ENCODE measurements around the gene RIF1.

The RIF1 gene, protein sequence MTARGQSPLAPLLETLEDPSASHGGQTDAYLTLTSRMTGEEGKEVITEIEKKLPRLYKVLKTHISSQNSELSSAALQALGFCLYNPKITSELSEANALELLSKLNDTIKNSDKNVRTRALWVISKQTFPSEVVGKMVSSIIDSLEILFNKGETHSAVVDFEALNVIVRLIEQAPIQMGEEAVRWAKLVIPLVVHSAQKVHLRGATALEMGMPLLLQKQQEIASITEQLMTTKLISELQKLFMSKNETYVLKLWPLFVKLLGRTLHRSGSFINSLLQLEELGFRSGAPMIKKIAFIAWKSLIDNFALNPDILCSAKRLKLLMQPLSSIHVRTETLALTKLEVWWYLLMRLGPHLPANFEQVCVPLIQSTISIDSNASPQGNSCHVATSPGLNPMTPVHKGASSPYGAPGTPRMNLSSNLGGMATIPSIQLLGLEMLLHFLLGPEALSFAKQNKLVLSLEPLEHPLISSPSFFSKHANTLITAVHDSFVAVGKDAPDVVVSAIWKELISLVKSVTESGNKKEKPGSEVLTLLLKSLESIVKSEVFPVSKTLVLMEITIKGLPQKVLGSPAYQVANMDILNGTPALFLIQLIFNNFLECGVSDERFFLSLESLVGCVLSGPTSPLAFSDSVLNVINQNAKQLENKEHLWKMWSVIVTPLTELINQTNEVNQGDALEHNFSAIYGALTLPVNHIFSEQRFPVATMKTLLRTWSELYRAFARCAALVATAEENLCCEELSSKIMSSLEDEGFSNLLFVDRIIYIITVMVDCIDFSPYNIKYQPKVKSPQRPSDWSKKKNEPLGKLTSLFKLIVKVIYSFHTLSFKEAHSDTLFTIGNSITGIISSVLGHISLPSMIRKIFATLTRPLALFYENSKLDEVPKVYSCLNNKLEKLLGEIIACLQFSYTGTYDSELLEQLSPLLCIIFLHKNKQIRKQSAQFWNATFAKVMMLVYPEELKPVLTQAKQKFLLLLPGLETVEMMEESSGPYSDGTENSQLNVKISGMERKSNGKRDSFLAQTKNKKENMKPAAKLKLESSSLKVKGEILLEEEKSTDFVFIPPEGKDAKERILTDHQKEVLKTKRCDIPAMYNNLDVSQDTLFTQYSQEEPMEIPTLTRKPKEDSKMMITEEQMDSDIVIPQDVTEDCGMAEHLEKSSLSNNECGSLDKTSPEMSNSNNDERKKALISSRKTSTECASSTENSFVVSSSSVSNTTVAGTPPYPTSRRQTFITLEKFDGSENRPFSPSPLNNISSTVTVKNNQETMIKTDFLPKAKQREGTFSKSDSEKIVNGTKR (N-terminal part only)

DNA sequence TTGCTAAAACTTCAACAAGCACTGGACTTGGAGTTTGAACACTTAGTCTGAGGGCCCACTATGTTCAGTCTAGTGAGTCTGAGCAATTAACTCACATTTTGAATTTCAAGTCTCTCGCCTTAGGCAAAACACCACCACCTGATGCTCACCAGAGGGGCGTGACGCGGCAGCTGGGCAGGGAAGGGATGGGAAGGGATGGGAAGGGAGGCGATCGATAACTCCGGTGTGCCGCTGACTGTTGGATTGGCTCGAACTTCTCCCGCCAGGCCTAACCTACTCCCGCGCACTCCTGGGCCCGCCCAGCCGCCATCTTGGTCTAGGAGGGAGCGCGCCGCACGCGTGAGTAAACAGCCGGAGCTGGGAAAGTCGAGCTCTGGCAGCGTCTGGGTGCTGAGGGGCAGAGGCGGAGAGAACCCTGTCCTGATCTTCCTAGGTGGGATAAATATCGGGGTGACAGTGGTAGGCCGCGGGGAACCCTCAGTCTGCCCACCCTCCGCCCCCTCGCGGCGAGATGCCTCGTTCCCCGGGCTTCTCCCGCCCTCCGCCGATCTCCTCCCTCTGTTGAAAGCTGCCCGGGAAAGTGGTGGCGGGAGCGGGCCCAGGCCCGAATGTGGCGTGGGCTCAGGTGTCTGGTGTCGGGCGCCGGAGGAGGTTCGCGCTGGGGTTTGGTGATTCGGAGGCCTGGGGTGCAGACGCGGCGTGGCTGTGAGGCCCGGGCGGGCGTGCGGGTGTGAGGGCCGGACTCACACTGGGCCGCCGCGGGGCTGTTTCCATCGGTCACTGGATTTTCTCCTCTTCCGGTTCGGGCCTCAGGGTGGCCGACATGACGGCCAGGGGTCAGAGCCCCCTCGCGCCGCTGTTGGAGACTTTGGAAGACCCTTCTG lies at the start of gene RIF1:
RIF1 (plus strand) TSS at position 302 of the 884 bp plus-strand sequence; CDS start at position 824, 522 bp downstream.
- peak; percentile 91 for DNase-seq (ENCODE audit: low spot score)

DNA sequence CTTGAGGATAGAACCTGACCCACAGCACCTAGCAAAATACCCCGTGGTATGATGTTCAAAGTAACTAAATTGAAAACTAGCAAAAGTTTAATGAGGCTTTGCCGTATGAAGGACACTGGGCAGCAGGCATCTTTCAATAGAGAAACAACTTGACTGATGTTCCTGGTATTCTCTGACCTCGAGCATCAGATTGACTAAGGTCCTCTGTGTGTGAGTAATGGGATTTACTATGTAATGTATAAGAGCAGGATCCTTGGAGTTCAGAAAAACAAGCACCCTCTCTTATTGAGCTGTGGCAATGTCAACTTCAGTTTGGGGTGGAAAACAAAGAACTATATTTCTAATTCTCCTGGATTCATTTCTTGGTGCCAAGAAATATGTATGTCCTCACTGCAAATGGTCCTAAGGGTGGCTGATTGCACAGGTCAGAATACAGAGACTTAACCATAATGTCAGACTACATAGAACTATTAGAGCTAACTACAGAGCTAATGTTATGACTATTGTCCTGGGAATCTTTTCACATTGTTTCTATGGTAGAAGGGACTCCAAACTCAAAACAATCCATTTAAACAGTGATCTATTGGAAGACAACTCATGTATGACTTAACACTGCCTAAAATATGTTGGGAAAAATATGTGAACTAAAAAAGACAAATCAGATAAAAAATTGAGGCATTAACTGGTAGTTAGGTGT lies 47.9 kb upstream of the RIF1 start:
- DNase-seq (ENCODE audit: low spot score): no peak

DNA sequence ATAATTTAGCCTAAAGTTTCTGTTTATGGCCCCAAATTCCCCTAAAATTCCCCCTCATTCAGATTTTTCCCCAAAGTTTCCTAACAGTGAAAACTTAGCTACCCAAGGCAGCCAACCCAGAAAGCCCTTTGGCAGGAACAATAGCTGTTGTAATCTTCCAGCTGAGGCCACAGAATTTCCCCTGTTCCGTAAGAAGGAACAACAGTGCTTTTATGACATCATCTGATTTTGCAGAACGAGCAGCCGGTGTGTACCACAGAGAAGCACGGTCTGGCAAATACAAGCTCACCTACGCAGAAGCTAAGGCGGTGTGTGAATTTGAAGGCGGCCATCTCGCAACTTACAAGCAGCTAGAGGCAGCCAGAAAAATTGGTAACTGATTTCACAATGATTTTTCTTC lies 46.0 kb upstream of the RIF1 start:
- no peak for DNase-seq (ENCODE audit: low spot score)

DNA sequence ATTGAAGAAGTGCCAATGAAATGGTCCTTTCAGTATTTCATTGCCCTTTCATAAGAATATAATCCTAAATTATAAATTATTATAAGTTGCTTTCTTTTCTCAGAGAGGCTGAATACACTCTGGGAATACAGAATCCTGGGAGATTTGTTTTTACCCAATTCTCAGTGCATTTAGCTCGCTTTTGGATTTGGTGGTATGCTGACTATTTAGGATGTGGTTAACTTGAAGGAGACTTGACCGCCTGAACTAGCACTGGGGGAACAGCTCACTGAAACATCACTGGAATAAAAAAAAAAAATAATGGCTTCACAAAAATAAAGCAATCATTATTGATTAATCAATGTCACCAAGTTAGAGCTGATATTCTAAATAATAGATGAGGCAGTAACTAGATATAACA lies 42.1 kb upstream of the RIF1 start:
- DNase-seq (ENCODE audit: low spot score): no peak

DNA sequence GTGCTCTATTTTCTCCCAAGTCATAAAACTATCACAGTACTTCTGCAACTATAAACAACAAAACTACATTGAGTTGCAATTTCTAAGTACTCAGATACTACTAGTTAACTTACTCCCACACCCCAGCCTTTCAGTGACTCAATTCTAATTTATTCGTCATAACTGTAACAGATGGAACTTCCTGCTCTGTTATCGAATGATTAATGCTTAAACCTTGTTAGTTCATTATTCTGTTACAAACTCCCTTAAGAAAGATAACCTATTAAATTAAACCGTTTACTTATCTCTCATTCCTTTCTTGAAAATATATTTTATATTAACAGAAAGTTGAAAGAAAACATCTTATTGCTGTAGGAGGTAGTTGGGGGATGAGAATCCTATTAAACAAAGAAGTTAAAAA lies 35.3 kb upstream of the RIF1 start:
- DNase-seq (ENCODE audit: low spot score): no peak

DNA sequence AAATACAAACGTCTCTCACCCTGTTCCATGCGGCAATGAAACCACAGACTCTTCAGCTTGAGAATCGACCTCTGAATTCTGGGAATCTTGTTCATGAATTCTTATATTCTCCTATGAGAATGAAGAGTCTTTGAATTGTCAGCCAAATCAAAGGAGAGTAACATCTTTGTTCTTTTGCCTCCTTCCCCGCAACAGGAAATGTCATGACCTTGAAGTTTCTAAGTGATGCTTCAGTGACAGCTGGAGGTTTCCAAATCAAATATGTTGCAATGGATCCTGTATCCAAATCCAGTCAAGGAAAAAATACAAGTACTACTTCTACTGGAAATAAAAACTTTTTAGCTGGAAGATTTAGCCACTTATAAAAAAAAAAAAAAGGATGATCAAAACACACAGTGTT lies 30.5 kb upstream of the RIF1 start:
- DNase-seq (ENCODE audit: low spot score): no peak

DNA sequence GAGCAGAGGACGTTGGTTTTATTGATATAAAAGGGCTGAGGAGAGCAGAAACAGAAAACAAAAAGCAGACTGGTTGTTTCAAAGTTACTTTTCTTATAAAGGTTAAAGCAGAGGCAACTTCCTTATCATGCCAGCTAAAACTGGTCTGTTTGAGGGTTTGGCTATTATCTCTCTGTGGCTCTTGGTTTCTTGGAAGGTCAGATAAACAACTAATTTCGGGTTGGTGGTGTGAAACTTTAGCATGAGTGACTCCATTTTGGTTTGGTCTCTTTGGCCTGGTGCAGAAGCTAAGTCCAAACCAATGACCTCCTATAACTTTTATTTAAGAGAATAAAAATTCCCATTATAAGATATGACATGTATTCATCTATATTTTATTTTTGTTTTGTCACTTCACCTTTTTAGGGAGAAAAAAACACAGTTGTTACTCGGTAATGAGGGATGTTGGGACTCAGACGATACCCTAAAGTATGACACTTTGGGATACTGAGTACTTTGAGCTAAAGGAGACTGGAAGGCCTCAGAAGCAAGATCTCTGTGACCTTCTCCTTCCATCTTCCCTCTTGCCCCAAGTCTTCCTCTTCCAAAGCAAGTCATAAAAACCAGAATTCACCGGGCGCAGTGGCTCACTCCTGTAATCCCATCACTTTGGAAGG lies 29.0 kb upstream of the RIF1 start:
- no peak for DNase-seq (ENCODE audit: low spot score)

DNA sequence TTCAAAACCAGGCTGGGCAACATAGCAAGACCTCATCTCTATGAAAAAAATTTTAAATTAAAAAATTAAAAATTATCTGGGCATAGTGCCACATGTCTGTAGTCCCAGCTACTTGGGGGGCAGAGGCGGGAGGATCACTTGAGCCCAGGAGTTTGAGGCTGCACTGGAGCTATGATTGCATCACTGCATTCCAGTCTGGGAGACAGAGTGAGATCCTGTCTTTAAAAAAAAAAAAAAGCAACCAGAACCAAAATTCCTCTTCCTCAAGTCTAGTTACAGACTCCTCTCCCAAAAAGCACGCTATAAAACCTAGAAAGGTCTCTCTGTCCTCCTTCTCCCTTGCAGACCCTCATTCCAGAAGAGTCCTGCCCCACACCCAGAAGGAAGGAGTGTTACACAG lies 28.4 kb upstream of the RIF1 start:
- DNase-seq (ENCODE audit: low spot score): no peak

DNA sequence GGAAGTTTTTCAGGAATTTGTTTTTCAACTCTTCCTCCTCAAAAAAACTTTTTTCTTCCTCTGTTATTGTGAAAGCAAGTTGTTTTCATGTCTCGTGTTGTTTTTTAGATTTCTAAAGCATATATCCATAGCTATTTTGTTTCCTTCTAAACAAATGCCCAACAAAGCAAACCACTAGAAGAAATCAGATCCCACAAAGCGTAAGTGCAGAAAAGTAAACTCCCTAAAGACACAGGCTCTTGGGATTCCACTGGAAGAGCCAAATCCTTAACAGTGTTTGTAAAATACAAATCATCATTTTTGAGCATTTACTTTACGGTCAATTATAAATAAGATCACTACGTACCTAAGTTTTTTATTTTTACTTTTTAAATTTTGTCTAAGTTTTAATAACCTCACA lies 21.7 kb upstream of the RIF1 start:
- no peak for DNase-seq (ENCODE audit: low spot score)

DNA sequence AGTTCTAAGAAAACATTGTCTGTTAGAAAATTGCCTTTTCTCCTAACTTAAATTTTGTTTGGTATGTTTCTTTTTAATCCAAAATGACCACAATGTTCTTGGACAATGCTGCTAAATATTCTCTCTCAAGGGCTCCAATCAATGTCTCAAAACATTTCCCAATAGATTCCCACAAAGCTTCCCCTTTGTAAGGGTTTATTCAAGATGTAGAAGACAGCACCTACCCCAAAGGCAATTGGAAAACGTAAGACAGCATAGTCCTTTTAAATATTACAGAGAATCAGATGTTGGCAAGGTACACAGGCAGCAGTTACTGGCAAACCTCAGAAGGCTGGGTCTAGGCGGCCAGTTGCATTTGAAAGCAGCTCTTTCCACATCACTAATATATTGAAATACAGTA lies 18.3 kb upstream of the RIF1 start:
- DNase-seq (ENCODE audit: low spot score): no peak

DNA sequence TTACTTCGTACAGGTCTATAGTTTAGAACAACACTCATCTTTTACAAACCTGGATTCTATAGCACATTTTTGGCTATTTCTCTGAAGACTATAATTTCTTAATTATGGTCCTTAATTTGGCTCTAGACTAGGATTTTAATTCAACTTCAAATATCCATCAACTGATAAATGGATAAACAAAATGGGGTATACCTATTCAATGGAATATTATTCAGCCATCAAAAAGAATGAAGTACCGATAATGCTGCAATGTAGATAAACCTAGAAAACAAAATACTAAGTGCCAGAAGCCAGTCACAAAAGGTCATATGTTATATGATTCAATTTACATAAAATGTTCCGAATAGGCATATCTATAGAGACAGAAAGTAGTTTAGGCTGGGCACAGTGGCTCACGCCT lies 15.2 kb upstream of the RIF1 start:
- no peak for DNase-seq (ENCODE audit: low spot score)

DNA sequence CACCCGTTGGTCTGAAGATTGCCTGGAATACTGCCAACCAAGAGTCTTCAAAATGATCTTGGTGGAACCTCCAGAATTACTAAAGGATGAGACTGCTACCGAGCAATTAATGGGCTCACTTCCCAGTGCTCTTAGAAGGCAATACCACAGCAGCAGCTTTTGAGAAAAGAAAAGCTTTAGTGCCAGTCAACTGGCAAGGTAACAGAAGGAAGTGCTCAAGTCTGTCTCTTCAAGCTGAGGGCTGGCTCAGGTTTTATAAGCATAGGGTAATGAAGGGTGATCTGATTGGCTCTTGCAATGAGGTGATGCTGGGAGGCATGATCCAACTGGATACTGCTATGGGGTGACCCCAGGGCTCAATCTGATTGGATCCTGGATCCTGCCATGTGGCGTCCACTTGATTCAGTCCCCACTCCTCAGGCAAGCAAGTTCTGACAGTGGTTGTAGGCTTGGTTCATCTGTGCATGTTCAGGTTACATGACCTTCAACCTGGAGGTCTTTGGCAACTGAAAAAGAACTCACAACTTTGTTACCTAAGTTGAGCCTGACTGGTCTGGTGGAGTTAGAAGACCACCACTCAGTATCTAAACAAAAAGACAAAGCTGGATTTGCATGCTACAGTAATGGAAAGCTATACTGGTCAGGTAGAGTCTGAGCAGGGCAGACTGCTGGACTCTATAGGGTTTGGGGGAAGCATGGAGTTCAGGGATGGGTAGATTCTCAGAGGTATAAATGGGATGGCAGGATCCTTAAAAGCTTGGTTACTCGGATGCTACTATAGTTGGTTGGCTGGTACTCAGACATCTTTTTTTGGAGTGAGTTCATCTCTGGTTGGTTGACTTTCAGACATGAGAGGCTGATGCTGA lies 14.0 kb upstream of the RIF1 start:
- no peak for DNase-seq (ENCODE audit: low spot score)

DNA sequence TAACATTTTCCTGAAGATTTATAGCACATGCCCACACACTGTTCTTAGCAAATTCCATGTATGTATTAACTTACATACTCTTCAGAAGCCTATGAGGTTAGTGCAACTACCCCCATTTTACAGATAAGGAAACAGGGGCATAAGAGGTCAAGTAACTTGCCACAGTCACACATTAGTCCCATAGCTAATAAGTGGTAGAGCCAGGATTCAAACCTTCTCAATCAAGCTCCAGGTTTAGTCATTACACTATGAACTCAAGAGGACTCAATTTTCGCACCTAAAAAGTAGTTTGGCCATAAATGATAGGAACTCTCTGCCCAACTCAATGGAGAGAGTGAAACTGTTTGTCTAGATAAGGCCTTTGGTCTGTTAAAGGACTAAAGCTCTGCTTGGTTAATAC lies 9.7 kb upstream of the RIF1 start:
- DNase-seq (ENCODE audit: low spot score): no peak

DNA sequence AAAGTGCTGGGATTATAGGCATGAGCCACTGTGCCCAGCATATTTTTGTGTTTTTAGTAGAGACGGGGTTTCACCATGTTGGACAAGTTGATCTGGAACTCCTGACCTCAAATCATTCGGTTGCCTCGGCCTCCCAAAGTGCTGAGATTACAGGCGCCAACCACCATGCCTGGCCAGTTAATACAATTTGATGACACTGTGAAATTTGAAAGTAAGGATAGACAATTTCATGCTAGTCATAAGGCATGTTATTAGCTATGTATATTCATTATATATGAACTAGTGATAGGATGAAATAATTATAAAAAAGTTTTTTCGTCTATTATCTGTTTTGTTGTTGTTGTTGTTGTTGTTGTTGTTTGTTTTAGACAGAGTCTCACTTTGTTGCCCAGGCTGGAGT lies 8.6 kb upstream of the RIF1 start:
- no peak for DNase-seq (ENCODE audit: low spot score)

DNA sequence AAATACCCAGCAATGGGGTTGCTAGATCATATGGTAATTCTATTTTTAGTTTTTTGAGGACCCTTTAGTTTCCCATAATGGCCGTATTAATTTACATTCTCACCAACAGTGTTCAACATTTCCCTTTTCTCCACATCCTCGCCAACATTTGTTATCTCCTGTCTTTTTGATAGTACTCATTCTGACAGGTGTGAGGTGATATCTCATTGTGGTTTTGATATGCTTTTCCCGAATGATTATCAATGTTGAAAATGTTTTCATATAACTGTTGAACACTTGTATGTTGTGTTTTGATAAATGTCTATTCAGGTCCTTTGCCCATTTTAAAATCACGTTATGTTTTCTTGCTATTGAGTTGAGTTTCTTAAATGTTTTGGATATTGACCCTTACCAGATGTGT lies 5.8 kb upstream of the RIF1 start:
- DNase-seq (ENCODE audit: low spot score): no peak

DNA sequence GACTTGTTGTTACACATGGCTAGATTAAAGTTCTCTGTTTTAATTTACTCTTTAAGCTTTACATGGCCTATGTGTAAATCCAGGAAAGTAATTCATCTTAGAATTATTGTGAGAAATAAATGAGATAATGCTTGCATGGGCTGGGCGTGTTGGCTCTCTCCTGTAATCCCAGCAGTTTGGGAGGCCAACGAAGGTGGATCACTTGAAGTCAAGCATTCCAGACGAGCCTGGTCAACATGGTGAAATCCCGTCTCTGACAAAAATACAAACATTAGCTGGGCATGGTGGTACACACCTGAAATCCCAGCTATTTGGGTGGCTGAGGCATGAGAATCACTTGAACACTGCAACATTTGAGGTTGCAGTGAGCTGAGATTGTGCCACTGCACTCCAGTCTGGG lies 4.3 kb upstream of the RIF1 start:
- DNase-seq (ENCODE audit: low spot score): no peak

DNA sequence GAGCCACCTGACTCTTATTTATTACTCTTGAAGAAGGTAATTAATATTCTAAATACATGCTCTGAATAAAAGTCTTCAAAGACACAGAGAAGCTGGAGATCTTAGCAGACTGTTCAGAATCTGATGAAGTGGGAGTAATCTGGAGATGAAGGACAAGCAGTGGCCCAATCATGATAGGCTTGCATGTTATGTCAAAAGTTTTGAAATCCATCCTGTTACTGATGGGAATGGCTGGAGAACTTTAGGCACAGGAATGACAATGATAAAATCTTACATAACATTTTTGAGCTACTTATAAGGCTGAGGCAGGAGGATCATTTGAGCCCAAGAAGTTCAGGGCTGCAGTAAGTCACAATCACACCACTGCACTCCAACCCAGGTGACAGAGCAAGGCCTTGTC lies 2.4 kb upstream of the RIF1 start:
- DNase-seq (ENCODE audit: low spot score): no peak

DNA sequence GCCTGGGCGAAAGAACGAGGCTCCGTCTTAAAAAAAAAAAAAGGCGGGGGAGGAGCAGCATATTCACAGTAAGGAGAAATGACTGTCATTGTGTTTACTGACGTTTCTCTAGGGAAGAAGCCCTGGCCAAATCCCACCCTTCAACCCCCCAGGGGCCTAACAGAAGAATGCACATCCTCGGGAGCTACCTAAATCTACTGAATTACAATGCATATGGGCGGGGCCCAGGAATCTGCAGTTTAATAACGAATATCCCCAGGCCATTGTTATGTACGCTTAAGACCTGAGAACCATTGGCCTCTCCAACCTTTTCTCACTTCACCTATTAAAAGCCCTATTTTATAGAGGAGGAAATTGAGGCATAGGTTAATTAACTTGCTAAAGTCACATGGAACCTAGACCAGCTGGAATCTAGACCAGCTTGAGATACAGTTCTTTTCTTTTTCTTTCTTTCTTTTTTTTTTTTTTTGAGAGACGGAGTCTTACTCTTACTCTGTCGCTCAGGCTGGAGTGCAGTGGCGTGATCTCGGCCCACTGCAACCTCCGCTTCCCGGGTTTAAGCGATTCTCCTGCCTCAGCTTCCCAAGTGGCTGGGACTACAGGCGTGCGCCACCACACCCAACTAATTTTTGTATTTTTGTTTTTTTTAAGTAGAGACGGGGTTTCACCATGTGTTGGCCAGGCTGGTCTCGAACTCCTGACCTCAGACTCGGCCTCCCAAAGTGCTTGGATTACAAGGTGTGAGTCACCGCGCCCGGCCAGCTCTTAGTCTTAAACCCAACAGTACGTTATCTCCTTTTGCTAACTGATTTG lies 708 bp upstream of the RIF1 start:
- no peak for DNase-seq (ENCODE audit: low spot score)

DNA sequence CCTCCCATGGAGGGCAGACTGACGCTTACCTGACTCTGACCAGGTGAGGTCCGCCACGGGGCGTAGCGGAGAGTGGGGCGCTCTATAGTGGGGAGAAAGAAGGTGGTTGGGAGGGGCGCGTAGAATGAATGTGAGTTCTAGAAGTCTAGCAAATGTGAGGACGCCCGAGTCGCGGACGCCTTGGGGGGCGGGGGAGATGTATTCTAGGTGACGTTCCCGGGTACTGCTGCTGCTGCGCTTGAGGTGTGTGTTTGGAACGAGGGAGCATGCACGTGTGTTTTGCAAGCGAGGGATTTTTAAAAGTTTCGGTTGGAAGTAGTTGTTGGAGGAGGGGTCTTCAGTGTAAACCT lies 758 bp downstream of the RIF1 start:
- DNase-seq (ENCODE audit: low spot score): peak; percentile 28

Data from cerebellar cortex (tissue), 1 donor.